ENCODE measurements around the gene FBXL7.

Gene FBXL7

DNA sequence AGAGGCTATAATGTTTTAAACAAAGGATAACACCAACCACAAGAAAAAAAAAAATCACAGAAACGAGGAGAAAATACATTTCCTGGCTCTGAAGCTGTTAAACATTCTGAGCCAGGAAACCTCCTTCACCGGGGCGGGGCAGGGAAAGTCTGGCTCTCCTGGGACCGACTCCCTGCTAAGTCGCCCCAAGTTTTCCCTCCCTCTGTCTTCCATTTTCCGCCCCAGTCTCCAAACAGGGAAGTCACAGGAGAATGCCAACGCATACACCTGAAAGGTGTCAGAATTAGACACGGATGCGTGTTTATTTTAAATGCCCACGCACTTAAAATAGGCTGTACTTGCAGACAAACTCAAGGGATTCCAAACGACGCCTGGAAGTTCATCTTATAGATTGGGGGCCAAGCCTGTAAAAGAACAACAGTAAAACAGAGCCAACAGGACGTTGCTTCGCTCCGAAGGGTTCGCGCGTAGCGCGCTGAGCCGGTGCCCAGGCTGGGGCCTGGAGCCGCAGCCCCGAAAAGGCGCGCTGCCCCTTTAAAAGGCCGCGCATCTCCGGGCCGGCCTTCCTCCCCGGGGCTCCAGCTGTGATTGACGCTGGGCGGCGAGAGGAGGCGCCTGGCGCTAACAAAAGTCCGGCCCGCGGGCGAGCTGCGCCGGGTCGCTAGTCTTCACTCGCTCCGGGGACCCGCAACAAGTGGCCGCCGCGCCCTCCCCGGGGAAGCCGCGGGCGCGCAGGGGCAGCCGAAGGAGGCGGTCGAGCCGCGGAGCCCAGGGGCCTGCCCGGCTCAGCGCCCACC lies at the start of gene FBXL7:
Gene FBXL7, plus strand, starts transcription at position 653 of the 797 bp plus-strand sequence.
- no peak for DNase-seq (ENCODE audit: low read depth)

- DNase-seq (ENCODE audit: low read depth), result no peak
These were observed 49.5 kb upstream of the FBXL7 start for GRCh38 chr5:15450473-15450872.

- no peak for DNase-seq (ENCODE audit: low read depth)
These were observed 49.0 kb upstream of the FBXL7 start for GRCh38 chr5:15450949-15451348.

DNA sequence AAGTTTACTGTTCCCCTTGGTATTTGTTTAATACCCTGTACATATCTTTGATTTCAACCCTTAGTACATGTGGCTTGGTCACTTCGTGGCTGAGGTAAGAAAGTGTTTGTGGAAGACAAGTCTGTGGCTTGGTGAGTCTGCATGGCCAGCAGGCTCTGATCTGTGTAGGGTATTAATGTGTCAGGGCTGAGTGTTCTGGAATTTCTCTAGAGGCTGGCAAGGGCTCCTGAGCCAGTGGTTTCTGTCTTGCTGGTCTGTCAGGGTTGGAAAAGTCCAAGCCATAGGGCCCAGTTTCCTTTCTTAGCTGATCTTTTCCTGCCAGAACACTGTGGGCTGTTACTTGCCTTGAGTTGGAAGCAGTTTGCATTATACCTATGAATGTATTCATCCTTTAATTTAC lies 48.0 kb upstream of the FBXL7 start:
- no peak for DNase-seq (ENCODE audit: low read depth)

DNA sequence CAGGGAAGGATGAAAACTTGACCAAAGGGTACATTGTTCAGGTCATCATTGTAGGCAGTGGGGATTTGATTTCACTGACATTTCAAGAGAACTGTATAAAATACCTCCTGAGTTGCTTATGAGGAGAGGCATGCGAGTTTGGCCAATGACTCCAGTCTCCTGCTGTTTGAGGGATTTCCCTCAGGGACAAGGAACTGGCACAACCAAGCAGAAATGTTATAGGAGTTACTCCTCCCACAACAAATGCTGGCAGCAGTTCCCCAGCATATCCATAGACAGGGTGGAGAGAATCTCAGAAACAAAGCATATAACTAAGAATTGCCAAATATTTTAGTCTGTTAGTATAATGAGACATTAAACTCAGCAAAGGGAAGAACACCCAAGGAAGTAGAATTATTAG lies 47.2 kb upstream of the FBXL7 start:
- DNase-seq (ENCODE audit: low read depth), result no peak

DNA sequence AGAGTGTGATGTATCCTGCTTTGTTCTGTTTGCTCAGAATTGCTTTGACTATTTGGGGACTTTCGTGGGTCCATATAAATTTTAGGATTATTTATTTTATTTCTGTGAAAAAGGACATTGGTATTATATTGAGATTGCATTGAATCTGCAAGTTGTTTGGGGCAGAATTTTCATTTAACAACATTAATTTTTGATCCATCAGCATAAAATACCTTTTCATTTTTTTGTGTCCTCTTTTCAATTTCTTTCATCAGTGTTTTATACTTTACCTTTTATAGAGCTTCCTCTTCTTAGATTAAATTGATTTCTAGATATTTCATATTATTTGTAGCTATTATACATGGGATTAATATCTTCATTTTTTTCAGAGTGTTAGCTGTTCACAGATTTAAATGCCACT lies 40.8 kb upstream of the FBXL7 start:
- DNase-seq (ENCODE audit: low read depth), result no peak

DNA sequence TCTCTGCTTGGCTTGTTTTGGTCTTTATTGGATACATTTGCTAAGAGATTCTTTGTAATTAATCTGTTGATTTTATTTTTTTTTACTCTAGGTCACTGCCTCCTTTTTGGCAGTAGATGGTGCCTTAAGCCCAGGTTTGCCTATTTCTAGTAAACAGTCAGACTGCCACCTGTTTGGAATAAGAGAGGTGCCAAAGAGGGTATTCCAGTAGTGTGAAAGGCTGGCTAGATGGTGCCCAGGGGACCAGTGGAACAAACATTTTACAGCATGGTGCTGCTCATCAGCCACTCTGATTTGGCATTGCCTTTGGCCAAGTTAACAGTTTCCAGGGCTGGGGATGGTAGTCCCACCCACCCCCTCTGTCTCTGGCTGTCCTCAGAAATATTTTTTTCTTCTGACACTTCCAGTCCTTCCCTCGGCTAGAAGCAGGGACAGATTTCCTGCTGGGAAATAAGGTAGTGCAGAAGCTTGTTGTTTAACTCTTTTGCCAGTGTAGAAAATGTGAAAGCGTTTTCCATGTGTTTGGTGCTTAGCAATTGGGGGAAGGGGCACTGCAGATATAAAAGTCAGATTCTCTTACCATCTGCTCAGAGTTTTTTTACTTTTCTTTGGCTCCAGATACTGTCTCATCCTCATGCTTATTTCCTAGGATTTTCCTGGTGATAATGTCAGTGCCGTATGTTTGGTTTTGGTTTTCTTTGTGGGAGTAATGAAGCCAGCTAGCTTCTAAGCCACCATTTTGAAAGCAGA lies 36.6 kb upstream of the FBXL7 start:
- DNase-seq (ENCODE audit: low read depth), result no peak

GRCh38 chr5:15472116-15472515 lies 27.9 kb upstream of the FBXL7 start:
- DNase-seq (ENCODE audit: low read depth), result no peak

- no peak for DNase-seq (ENCODE audit: low read depth)
These were observed 25.7 kb upstream of the FBXL7 start for GRCh38 chr5:15474143-15474719.

DNA sequence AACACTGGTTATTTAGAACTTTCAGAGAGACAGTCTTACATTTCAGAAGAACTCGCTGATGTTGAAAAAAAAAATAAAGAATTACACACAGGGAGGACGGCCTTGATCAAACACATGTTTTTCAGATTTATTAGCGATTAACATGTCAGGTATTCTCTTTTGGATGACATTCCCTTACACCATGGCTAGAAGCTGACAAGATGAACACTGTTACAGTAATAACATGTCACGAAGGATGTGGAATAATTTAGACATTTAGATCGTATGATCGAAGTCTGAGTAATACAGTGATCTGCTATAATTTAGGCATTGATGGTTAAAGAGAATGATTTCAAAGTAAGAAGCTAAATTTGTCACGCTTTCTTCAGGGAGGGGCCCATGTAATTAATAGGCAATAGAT lies 24.6 kb upstream of the FBXL7 start:
- no peak for DNase-seq (ENCODE audit: low read depth)

DNA sequence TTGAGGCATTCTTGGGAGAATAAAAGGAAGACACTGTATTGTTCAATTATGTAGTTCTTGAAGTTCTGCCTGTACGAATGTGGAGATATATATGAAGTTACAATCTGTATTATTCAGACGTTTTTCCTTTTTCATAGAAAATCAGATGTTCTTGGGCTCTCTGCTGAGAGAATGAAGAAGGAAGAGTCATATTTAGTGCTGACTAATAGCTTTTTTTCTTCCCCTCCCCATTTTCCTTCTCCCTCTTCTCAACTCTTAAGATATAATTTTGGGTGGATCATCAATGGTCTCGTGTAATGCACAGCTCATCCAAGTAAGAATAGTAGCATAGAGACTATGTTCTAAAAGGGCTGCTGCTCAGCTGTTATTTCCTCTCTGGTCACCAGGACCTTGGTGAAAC lies 23.0 kb upstream of the FBXL7 start:
- DNase-seq (ENCODE audit: low read depth), result no peak

DNA sequence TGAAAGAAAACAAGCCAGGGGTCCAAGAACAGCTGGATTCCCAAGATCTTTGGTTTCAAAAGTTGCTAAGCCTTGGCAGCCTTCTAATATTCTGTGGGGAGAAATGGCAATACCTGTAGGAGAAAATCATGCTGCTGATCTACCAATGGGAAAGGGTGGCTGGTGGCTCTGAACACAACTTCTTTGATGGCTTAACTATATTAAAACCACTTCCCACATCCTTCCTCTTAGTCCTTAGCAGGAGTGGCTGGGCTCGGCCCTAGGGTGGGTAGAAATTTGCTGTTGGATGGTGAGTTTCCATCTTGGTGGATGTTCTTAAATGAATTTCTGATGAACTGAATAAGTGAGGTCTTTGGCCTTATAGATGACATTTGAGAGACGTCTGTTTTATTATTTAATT lies 19.5 kb upstream of the FBXL7 start:
- no peak for DNase-seq (ENCODE audit: low read depth)

GRCh38 chr5:15483351-15484097 lies 16.5 kb upstream of the FBXL7 start:
- no peak for DNase-seq (ENCODE audit: low read depth)

DNA sequence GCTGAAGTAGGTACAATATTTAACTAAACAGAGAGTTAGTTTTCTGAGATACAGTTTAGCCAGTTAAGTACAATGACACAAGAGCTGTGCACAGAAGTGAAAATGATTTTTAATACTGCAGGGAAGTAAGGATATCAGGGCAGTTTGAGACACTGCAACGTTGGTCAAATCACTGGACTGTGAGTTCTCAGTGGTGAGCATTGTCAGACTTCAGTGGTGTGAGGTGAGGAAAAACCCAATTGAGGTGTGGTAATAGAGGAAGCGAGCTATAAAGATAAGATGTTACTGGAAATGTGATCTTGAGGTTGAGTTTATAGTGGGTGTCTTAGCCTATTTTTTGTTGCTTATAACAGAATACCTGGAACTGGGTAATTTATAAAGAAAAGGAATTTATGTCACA lies 12.8 kb upstream of the FBXL7 start:
- no peak for DNase-seq (ENCODE audit: low read depth)

DNA sequence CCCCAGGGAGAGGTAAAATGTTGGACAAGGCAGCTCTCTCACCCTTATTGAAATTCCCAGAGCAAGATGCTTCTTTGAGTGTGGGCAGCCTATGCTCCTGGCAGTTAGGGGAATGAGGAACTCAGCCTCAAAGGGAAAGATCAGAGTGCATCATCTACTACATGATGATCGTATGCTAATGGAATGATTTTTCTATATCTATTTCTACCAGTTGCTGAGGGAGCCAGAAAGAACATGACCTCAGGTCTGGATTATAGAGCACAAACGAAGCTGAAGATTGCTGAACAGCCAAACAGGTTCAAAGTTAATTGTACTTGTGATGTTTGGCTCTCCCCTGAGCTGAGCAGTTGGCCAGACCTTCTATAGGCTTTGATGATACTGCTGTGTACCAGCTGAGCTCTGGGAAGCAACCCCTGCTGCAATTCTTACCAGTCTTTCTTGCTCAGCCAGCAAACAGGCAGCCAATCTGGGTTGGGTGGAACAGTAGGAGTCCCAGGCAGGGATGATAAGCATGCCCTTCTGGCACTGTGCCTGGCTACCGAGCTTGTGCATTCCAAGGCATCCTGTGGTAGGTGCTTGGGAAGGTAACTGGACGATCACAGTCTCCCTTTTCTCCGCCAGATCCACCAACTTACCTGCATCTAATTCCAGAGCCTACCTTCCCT lies 10.3 kb upstream of the FBXL7 start:
- no peak for DNase-seq (ENCODE audit: low read depth)

DNA sequence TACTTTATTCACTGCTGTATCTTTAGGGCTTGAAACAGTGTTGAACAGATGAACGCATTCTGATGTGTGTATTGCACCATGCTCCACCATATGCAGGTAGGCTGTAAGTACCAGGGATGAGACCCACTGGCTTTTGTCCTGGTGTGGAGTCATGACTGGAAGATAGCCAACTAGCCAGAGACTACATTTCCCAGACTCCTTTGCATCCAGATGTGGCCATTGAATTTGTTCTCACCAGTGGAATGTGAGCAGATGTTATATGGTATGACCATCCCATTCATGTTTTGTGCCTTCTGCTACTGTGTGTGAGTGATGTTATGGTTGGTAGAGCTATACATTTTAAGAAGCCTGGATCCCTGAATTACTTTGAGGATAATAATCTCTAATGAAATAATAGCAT lies 7.4 kb upstream of the FBXL7 start:
- no peak for DNase-seq (ENCODE audit: low read depth)

DNA sequence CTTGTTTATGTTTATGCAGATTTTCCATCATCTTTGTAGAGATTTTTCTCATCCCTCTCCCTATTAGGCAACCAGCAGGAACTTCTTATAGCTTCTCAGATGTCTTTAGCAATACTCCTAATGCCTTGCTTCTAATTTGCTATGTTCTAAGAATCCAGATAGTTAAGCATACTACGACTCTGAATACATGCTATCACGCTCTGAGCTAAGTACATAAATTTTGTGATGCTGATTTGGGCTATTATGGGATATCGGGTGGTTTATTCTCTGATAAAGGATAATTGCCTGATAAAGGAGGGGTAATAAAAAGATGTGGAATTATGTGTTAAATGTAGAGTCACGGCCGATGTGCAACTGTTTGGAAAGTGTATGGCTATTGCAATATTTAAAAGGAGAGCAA lies 6.5 kb upstream of the FBXL7 start:
- DNase-seq (ENCODE audit: low read depth), result no peak

GRCh38 chr5:15495026-15495425 lies 5.0 kb upstream of the FBXL7 start:
- no peak for DNase-seq (ENCODE audit: low read depth)

GRCh38 chr5:15496886-15497285 lies 3.1 kb upstream of the FBXL7 start:
- no peak for DNase-seq (ENCODE audit: low read depth)

- no peak for DNase-seq (ENCODE audit: low read depth)
These were observed 483 bp downstream of the FBXL7 start for GRCh38 chr5:15500325-15501001.

- no peak for DNase-seq (ENCODE audit: low read depth)
These were observed 1.3 kb downstream of the FBXL7 start for GRCh38 chr5:15501091-15501791.
